B cell (primary cell): Measurements from ENCODE around the gene TSPAN18. TPM values are rescaled to one million over a fixed set of nuclear protein-coding genes. Genes with fewer than 3 reads are reported as not detected.

ENCODE experiments used
- ATAC-seq: fragments of 200-7000 bp; cut with Tn5 transposase; one replicate; pipeline ENCODE4 v1.10.0; 2021; ENCODE audit warnings: low read depth, mild to moderate bottlenecking, moderate number of reproducible peaks, moderate library complexity
- CTCF ChIA-PET: fragments of 350-600 bp; sonication (Branson Sonifier 250); formaldehyde crosslinking; loops from one replicate; lab custom pipeline; 2021; ENCODE audit warnings: antibody characterized with exemption, inconsistent platforms; lab: Charles Lee
- POLR2A ChIA-PET: fragments of 350-600 bp; sonication (Branson Sonifier 250); formaldehyde crosslinking; loops from one replicate; lab custom pipeline; 2021; ENCODE audit warnings: antibody characterized with exemption; lab: Charles Lee
- DNase-seq: peaks from one replicate; pipeline ENCODE4 v3.0.0; 2013
- H2AFZ ChIP-seq: 2 replicates; pipeline ENCODE4 v1.6.1; 2012; ENCODE audit warnings: mild to moderate bottlenecking, low read depth, low read length; ENCODE audit not compliant: insufficient read depth, poor library complexity, severe bottlenecking
- H3K27ac ChIP-seq, 2 donors: 1 replicate in 1 of 2; 2 replicates in 1 of 2; pipeline ENCODE4 v1.5.1; 2012 to 2013; ENCODE audit warnings: low read length in 2 of 2, mild to moderate bottlenecking in 2 of 2, moderate library complexity in 1 of 2
- H3K27me3 ChIP-seq, 4 experiments: fragments of 200-600 bp in 1 of 4; sonication (generic) in 1 of 4; replicated peaks in 1 of 4; 1 replicate in 2 of 4; 2 replicates in 2 of 4; pipeline versions ENCODE4 v1.6.1 to v1.7.0; 2013 to 2016; ENCODE audit warnings: low read length in 3 of 4, mild to moderate bottlenecking in 2 of 4, mixed read lengths in 1 of 4, moderate library complexity in 1 of 4; ENCODE audit not compliant: insufficient read depth in 4 of 4, control insufficient read depth in 3 of 4; ENCODE audit errors: control extremely low read depth in 1 of 4
- H3K36me3 ChIP-seq, 2 experiments: replicated peaks in 1 of 2; 1 replicate in 1 of 2; 2 replicates in 1 of 2; pipeline versions ENCODE4 v1.6.1 to v1.7.1; 2013; ENCODE audit warnings: low read length in 1 of 2; ENCODE audit not compliant: insufficient read depth in 2 of 2, control insufficient read depth in 1 of 2; ENCODE audit errors: control extremely low read depth in 1 of 2, extremely low read depth in 1 of 2
- H3K4me1 ChIP-seq, 2 donors: fragments of 200-600 bp in 1 of 2; sonication (generic) in 1 of 2; 1 replicate in 1 of 2; 2 replicates in 1 of 2; pipeline versions ENCODE4 v1.5.1 to v1.6.1; 2013 to 2017; ENCODE audit warnings: low read length in 2 of 2; ENCODE audit not compliant: control insufficient read depth in 2 of 2, insufficient read depth in 2 of 2
- H3K4me2 ChIP-seq: replicated peaks from 2 replicates; pipeline ENCODE3; 2012; ENCODE audit warnings: mild to moderate bottlenecking, low read depth, low read length; ENCODE audit not compliant: poor library complexity, severe bottlenecking
- H3K4me3 ChIP-seq, 5 experiments: fragments of 200-600 bp in 1 of 5; sonication (generic) in 1 of 5; 1 replicate in 3 of 5; 2 replicates in 2 of 5; pipeline versions ENCODE4 v1.5.1 to v1.7.0; 2011 to 2016; ENCODE audit warnings: low read length in 4 of 5, mild to moderate bottlenecking in 4 of 5, low read depth in 2 of 5, control low read depth in 1 of 5, moderate library complexity in 1 of 5; ENCODE audit not compliant: insufficient read depth in 1 of 5; ENCODE audit errors: control extremely low read depth in 1 of 5, extremely low read depth in 1 of 5
- H3K79me2 ChIP-seq: fragments of 200-600 bp; sonication (generic); one replicate; pipeline ENCODE4 v1.6.0; 2016; ENCODE audit warnings: low read length; ENCODE audit not compliant: control insufficient read depth, insufficient read depth
- H3K9ac ChIP-seq: fragments of 200-600 bp; sonication (generic); 2 replicates; pipeline ENCODE4 v1.6.1; 2017; ENCODE audit warnings: mild to moderate bottlenecking, low read length, moderate library complexity
- H3K9me3 ChIP-seq, 3 donors: one replicate each; pipeline versions ENCODE4 v1.6.1 to v1.7.1; 2013; ENCODE audit warnings: low read length in 2 of 3; ENCODE audit not compliant: control insufficient read depth in 2 of 3, insufficient read depth in 1 of 3; ENCODE audit errors: control extremely low read depth in 1 of 3
- H4K20me1 ChIP-seq: 2 replicates; pipeline ENCODE4 v1.6.0; 2012; ENCODE audit warnings: mild to moderate bottlenecking, low read length; ENCODE audit not compliant: insufficient read depth, control insufficient read depth, poor library complexity, severe bottlenecking
- H3K27ac Mint-ChIP-seq: one replicate; pipeline ENCODE4 v1.8.0; 2021; ENCODE audit warnings: mixed read lengths
- H3K27me3 Mint-ChIP-seq: one replicate; pipeline ENCODE4 v1.8.0; 2021; ENCODE audit warnings: mixed read lengths
- H3K4me1 Mint-ChIP-seq: one replicate; pipeline ENCODE4 v1.8.0; 2021; ENCODE audit warnings: mixed read lengths
- H3K4me3 Mint-ChIP-seq: one replicate; pipeline ENCODE4 v1.8.0; 2021; ENCODE audit warnings: mixed read lengths
- H3K9me3 Mint-ChIP-seq: one replicate; pipeline ENCODE4 v1.8.0; 2022; ENCODE audit warnings: mixed read lengths; ENCODE audit not compliant: insufficient read depth
- EZH2 ChIP-seq: IDR thresholded peaks from 2 replicates; pipeline ENCODE4 v1.6.1; 2012; ENCODE audit warnings: borderline replicate concordance, low read depth, mild to moderate bottlenecking, moderate library complexity, low read length; ENCODE audit not compliant: insufficient read depth, poor library complexity, severe bottlenecking
- WGBS: methylation state at CpG from one replicate; pipeline ENCODE4 v1.1.5; 2013; ENCODE audit warnings: missing lambda C conversion rate; ENCODE audit not compliant: insufficient coverage; 5-methylcytosine and 5-hydroxymethylcytosine counted together
- intact Hi-C: fragments of 100-400 bp; cut with micrococcal nuclease; formaldehyde crosslinking; loops from one replicate; pipeline ENCODE4 v1.10.0; 2022
- polyA plus RNA-seq: library from polyadenylated mRNA; depleted of rRNA; stranded (reverse); fragments of >200 nt; gene quantifications from 2 replicates; pipeline ENCODE4 v1.2.3, GENCODE V29; 2012
- total RNA-seq, 2 donors: library from RNA; stranded (reverse); fragments of 120-200 nt in 1 of 2; gene quantifications; 1 replicate in 1 of 2; 2 replicates in 1 of 2; pipeline versions ENCODE4 v1.2.3 to v1.2.4, GENCODE V29; 2013 to 2022
- TF ChIP-seq, protein P1 (sequence below): fragments of 200-600 bp; IDR thresholded peaks from one replicate; pipeline ENCODE4 v1.8.0; 2022; ENCODE audit warnings: antibody characterized with exemption, mild to moderate bottlenecking

Gene TSPAN18
- total and polyA plus RNA-seq, 2 donors (not counting 1 experiment from before 2014, with no cell fraction given), result 0.75 to 2.0 TPM

DNA sequence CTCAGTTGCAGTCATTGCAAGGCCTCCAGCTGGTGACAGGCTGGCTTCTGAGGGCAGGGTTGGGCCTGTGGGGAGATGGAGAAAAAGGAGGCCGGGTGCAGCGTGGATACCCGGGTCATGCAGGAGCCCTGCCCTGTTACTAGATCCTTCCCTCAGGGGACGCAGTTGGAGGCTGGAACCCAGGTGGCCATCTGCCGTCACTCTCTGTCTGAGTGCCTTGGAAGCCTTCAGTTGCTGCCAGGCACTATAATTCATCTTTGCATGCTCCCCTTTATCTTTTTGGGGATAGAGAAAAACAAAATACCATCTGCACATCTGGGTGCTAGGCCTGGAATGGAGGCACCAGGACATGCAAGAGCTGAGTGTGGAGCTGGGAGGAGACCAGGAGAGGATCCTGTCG, 141.3 kb downstream of the TSPAN18 start:
- 93% methylated on average over 5 of the region's 6 CpGs for WGBS
- H3K4me3 Mint-ChIP-seq, result no peak overlapping the region
- H3K9ac ChIP-seq, result no peak overlapping the region
- CTCF ChIA-PET, result interaction anchor here (1.0 kb wide), 1 partner anchor 236 kb away, joined by 3 read pairs; no protein-coding TSS in a partner anchor
- H3K27me3 ChIP-seq, result peaks cover 0 to 2% (median 0%) of the 10 kb centered on the region in 4 experiments
- DNase-seq (no peak), ATAC-seq (no peak)
- H3K27me3 Mint-ChIP-seq, result no peaks in the 10 kb centered on the region
- H3K79me2 ChIP-seq, result no peaks in the 10 kb centered on the region
- no peak overlapping the region for H2AFZ ChIP-seq
- H3K4me1 Mint-ChIP-seq, result peaks cover 2% of the 10 kb centered on the region
- TF ChIP-seq, protein P1, sequence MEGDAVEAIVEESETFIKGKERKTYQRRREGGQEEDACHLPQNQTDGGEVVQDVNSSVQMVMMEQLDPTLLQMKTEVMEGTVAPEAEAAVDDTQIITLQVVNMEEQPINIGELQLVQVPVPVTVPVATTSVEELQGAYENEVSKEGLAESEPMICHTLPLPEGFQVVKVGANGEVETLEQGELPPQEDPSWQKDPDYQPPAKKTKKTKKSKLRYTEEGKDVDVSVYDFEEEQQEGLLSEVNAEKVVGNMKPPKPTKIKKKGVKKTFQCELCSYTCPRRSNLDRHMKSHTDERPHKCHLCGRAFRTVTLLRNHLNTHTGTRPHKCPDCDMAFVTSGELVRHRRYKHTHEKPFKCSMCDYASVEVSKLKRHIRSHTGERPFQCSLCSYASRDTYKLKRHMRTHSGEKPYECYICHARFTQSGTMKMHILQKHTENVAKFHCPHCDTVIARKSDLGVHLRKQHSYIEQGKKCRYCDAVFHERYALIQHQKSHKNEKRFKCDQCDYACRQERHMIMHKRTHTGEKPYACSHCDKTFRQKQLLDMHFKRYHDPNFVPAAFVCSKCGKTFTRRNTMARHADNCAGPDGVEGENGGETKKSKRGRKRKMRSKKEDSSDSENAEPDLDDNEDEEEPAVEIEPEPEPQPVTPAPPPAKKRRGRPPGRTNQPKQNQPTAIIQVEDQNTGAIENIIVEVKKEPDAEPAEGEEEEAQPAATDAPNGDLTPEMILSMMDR, result no peak
- no peak for TF ChIP-seq EZH2
- POLR2A ChIA-PET, result no interaction called here
- no peaks in the 10 kb centered on the region for H3K36me3 ChIP-seq
- H3K4me2 ChIP-seq, result no peak overlapping the region
- peaks cover 0 to 4% of the 10 kb centered on the region in 2 donors for H3K4me1 ChIP-seq
- H3K9me3 ChIP-seq, result peaks cover 0 to 6% (median 0%) of the 10 kb centered on the region in 3 donors
- H4K20me1 ChIP-seq, result no peaks in the 10 kb centered on the region
- no peak overlapping the region for H3K27ac ChIP-seq
- H3K9me3 Mint-ChIP-seq, result no peaks in the 10 kb centered on the region
- intact Hi-C loops, result no loop called here
- H3K4me3 ChIP-seq, result no peak overlapping the region
- no peak overlapping the region for H3K27ac Mint-ChIP-seq

DNA sequence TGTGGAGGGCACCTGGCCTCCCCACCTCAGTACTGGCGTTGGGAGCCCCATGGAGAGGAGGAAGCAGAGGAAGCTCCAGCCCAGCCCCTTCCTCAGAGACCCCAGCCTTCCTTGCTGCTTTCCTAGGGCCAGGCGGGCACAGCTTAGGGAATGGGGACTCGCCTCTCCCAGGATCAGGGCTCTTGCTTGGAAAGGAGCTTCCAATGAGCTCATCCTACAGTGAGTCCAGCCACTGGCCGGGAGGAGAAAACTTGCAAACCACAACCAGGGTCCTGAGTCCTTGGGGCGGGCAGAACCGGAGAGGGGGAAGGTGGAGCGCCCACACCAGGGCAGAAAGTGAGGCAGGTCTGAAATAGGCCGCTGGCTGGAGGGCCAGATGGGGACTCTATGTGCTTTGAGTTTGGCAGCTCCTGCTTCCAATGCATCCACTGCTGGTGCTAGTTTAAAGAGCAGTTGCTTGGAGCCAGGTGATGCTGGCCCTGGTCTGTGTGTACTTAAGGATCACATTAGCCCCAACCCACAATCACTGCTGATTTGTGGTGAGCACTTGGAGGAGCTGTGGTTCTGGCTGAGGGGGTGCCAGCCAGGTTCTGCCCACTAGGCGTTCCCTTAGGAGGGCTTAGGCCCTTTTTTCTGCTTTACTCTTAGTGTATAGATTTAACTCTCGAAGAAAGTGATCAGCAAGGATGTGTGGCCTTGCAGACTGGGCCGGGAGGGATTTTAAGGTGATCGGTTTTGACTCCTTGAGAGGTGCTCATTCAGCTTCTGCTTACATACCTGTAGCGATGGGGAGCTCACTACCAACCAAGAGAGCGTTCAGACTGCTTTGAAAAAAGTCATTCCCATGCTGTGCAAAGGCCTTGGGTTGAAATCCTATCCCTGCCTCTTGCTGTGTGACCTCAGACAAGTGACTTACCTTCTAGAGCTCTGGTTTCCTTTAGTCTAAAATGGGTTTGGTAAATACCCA, 142.0 kb downstream of the TSPAN18 start:
- Histone ChIP-seq H3K27ac (no peak overlapping the region), H3K9ac (no peak overlapping the region), H3K4me2 (no peak overlapping the region), H3K36me3 (no peaks in the 10 kb centered on the region), H3K27me3 (peaks cover 0 to under 1% (median 0%) of the 10 kb centered on the region in 4 experiments), H3K9me3 (peaks cover 0 to 6% (median 0%) of the 10 kb centered on the region in 3 donors), H4K20me1 (no peaks in the 10 kb centered on the region), H3K79me2 (no peaks in the 10 kb centered on the region), H3K4me3 (no peak overlapping the region), H2AFZ (no peak overlapping the region), H3K4me1 (peaks cover 0 to 4% of the 10 kb centered on the region in 2 donors)
- Mint-ChIP-seq H3K4me3 (no peak overlapping the region), H3K27me3 (no peaks in the 10 kb centered on the region), H3K27ac (no peak overlapping the region), H3K4me1 (peaks cover 2% of the 10 kb centered on the region), H3K9me3 (no peaks in the 10 kb centered on the region)
- TF ChIP-seq, protein P1, result no peak
- no peak for TF ChIP-seq EZH2
- no peak for ATAC-seq
- no peak for DNase-seq
- ChIA-PET POLR2A (no interaction called here), CTCF (interaction anchor here (0.8 to 1.5 kb wide), 3 partner anchors 236 to 563 kb away, joined by 3 read pairs; no protein-coding TSS in a partner anchor)
- intact Hi-C loops, result no loop called here
- WGBS, result 93% methylated on average over 11 of the region's 14 CpGs
